TTC549 (cell line): ENCODE results near the gene ANP32B.

Source experiments
- FAIRE-seq: peaks from 2 replicates; lab custom pipeline; 2012; peaks lifted over from hg19 to GRCh38; lab: Jason Lieb, UNC

ANP32B gene

DNA sequence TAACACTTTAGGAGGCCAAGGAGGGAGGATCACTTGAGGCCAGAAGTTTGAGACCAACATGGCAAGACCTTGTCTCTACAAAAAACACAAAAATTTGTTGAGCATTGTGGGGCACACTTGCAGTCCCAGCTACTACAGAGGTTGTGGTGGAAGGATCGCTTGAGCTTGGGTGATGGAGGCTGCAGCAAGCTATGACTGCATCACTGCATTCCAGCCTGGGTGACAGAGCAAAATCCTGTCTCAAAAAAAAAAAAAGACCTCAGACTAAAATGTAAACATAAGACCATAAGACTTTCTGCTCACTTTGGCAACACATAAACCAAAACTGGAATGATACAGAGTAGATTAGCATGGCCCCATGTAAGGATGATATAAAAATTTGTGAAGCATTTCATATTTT is 48.8 kb downstream of the ANP32B start:
- no peak for FAIRE-seq

DNA sequence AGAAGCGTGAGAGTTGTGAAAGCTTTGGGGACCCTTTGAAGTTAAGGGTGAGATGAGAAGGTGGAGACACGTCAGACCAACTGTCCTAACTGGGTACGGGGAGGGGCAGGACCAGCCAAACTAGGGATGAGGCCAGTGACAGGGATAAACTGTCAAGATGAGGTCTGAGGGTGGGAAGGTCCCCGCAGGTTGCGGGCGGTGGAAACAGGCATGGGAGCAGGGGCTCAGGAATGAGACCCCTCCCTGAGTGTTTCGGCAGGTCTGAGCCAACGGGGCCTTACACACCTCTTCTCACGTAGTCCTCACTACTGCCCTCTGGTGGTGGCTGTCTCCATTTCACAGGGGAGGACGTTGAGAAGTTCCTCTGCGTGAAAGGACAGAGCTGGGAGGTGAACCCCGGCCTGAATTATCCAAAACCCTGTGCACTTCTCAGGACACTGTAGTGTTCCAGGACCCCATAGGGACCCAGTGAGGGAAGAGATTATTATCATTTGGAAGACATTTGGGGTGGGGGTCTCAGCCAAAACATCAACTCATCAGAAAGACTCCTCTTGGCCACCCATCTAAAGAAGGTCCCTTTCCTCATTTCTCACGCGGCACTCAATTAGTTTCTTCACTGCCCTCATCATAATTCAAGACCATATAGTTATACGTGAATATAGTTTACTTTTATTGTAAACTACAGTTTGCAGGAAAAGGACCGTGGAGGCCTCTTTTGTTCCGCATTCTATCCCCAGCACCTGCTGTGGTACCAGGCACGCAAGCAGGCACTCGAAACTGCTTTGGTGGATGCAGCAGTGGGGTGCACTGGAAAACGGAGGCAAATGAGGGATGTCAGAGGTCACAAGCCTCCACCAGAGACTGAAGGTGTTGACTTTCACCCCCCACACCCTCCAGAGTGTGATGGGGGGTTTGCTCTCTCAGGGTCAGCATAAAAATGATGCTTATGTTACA is 51.7 kb downstream of the ANP32B start:
- FAIRE-seq, result no peak

DNA sequence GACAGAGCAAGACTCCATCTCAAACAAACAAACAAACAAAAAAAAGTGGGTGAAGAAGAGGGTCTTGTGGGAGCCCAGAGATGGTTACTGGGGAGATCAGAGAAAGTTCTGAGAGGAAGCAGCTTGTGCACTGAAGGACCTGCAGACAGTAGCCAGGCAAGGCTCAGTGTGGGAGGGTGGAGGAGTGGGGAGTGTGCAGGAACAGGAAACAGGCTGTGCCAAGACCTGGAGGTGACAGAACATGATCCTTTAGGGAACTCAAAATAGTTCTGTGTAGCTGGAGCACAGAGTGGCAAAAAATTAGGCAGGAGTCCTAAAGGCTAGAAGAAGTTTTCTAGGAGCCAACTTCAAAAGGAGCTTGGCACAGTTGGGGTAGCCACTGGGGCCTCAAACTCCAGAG is 54.2 kb downstream of the ANP32B start:
- FAIRE-seq, result no peak

DNA sequence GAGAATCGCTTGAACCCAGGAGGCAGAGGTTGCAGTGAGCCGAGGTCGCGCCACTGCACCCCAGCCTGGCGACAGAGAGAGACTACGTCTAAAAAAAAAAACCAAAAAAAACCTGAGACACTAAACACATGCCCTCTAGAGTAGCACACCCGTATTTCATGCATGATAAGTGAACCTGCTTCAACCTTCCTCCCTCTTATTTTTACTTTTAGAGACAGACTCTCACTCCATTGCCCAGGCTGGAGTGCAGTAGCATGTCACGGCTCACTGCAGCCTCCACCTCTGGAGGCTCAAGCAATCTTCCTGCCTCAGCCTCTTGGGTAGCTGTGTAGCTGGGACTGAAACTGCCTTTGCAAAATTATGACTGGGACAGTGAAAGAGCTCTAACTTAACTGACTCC is 55.8 kb downstream of the ANP32B start:
- no peak for FAIRE-seq

DNA sequence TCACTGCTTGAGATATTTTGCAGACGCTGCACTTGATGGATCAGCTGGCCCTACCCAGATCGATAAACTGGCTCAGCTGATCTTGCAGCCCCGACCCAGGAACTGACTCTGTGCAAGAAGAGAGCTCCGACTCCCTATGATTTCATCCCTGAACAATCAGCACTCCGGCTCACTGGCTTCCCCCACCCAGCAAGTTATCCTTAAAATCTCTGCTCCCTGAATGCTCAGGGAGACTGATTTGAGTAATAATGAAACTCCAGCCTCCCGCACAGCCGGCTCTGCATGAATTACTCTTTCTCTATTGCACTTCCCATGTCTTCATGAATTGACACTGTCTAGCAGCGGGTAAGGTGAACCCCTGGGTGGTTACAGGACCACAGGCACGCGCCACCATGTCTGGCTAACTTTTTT is 56.5 kb downstream of the ANP32B start:
- no peak for FAIRE-seq

DNA sequence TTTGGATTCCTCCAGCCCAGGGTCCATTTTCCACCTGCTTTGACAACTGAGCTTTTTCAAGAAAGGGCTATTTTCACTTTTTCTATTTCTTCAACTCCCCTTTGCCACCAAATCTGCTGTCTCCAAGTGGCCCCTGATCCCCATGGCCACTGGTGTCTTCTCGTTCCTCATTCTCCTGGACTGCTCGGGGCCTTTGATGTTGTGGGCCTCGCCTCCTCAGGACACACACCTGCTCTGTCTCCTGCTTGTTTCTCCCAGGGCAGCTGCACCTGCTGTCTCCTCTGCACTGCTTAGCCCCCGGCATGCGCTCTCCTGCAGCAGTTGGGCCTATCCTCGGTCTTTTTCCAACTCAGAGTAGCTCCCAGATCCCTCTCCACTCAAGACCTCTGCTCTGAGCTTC is 57.1 kb downstream of the ANP32B start:
- FAIRE-seq, result no peak

DNA sequence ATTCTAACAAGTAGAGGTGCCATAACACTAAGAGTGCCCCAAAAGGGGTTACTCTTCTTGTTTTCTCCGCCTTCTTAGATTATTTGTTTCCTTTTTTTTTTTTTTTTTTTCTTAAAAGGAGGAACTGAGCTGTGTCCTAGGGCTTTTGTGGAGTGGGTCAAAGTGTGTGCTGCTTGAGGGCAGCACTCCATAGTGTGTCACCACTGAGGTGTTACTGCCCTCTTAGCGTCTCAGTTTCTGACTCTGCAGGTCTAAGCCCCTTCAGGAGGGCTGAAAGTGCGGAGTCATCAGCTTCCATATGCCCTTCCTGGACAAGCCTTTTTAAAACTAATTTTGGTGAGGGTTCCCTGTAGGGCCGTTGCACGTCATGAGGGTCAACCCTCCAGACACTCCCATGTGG is 60.8 kb downstream of the ANP32B start:
- FAIRE-seq, result no peak

DNA sequence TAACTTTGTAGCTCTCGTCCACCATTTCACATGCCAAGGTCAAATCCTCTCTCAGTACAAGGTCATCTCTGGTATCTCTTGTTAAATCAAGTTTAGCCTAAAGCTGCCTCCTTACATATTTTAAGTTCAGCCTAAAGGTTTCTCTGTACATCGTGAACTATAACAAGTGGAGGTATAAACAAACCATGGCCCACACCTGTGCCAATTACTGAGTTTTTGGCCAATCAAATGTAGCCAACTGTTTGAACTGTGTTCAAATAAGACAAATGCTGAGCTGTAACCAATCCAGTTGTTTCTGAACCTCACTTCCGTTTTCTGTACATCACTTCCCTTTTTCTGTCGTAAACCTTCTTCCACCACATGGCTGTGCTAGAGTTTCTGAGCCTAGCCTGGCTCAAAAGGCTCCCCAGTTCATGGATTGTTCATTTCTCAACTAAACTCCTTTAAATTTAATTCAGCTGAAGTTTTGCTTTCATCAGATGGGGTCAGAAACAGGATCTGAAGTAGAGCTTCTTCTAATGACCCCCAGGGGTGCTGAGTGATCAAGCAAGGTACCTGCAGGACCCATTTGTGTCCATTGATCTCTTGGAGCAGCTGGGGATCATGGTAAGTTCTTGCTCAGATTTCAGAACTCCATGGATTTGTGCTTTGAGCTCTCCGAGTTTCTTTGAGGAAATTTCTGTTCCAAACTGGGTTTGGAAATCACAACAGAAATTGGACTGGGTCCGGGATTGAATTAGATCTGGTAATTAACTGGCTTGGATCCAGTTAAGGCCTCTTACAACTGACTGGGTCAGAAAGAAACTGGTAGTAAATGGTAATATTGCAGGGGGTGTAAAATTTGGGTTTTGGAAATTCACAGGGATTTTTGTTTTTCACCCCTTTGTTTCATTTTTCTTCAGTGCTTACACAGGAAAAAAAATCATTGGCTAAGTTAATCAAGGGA is 62.4 kb downstream of the ANP32B start:
- FAIRE-seq, result no peak

DNA sequence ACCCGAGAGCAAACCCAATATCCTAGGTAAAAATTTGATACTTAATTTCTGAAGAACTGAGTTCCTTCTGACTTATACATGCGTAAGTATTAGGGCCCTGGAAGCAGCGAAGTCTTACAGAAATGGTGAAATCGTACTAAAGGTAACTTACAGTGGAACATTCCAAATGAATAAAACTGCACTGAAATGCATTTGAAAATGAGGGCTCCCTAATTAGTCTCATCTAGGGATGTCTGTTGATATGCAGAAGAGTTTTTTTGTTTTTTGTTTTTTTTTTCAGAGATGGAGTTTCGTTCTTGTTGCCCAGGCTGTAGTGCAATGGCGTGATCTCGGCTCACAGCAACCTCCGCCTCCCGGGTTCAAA is 63.0 kb downstream of the ANP32B start:
- FAIRE-seq, result no peak

DNA sequence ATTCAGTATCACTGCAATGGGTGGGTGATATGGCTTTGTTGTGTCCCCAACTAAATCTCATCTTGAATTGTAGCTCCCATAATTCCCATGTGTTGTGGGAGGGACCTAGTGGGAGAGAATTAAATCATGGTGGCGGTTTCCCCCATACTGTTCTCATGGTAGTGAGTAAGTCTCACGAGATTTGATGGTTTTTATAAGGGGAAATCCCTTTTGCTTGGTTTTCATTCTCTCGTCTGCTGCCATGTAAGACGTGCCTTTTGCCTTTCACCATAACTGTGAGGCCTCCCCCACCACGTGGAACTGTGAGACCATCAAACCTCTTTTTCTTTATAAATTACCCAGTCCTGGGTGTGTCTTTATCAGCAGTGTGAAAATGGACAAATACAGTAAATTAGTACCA is 63.9 kb downstream of the ANP32B start:
- no peak for FAIRE-seq

DNA sequence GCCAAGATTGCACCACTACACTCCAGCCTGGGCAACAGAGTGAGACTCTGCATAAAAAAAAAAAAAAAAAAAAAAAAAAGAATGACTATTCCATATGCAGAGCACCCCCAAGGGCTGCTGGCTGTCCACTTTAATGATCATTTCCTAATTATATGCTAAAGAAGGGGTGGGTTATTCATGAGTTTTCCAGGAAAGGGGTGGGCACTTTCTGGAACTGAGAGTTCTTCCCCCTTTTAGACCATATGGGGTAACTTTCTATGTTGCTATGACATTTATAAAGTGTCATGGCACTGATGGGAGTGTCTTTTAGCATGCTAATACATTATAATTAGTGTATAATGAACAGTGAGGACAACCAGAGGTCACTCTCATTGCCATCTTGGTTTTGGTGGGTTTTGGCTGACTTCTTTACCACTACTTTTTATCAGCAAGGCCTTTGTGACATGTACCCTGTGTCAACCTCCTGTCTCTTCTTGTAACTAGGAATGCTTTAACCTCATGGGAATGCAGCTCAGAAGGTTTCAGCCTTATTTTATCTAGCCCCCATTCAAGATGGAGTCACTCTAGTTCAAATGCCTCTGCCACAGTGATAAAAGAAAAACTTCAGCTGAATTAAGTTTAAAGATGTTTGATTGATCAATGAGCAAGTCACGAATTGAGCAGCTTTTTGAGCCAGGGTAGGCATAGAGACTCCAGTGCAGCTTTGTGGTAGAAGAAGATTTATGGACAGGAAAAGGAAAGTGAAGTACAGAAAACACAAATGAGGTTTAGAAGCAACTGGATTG is 66.3 kb downstream of the ANP32B start:
- no peak for FAIRE-seq

DNA sequence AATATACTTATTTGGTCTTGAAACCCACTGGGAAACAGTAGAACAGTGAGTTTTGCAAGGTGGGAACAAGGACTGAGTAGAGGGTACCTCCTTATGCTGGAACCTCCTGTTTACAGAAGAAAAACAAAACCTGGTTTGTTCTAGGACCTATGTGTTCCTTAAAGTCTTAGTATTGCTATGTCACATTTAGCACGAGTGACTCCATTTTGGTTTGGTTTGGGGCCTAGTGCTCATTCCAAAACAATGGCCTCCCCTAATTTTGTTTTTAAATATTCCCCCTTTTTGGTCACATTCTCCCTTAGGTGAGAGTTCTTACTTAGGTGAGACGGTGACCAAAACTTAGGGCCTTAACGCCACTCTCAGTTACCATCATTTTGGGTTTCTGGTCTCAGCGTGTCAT is 67.2 kb downstream of the ANP32B start:
- no peak for FAIRE-seq

DNA sequence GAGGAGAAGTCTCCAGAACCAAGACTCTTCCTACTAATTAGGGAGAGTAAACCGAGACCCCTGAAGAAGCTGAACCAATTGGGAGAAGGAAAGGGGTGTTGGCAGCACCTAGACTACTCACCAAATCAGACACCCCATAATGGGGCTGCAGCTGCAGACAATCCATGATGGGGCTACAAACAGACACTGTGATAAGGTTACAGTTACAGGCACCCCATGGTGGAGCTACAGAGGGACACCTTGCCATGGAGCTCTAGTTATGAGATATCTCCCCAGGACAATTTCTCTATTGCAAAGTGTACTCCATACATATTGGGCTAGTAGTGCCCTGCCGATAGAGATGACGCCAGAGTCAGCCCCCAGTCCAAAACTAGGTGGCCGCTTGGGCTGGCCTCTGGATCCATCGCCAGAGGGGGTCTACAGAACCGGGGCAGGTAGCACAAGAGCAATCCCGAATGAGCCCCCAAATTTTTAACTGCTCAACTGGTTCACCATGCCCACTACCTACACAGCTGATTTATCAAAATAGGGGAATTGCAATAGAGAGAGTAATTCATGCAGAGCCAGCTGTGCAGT is 71.3 kb downstream of the ANP32B start:
- FAIRE-seq, result no peak

DNA sequence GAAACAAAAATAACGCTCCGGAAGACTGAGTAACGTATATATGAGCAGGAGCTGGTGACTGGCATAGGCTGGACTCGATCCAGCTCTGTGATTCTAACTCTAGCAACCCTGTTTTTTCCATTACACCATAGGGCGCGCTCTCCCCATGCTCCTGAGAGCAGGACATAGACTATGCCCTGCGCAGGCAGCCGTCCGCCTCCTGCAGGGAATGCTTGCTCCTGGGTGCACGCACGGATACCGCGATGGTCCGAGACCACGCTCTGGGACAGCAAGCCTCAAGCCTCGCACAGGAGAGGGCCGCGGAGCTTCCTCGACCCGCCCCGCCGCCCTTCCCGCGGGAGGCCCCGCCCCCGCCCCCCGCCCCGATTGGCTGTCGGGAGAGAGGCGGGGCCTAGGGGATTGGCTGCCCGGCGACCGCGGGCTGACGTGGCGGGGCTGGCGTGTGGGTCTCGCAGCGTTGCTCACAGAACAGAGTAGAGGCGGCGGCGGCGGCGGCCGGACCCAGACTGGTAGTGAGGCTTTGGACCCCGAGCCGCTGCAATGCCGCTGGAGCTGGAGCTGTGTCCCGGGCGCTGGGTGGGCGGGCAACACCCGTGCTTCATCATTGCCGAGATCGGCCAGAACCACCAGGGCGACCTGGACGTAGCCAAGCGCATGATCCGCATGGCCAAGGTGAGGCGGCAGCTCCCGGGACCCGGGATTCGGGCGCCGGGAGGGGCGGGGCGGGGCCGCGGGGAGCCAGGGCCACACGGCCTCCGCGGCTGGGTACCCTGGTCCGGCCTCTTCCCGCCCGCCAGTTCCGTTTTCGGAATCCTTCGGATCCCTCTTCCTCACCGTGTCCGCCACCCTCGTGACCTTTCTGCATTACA is 73.4 kb downstream of the ANP32B start, which contains the start of gene NANS:
TSS of gene NANS (plus strand) at position 464 of the 869 bp plus-strand sequence. CDS start at position 541, 77 bp downstream.
- no peak for FAIRE-seq

DNA sequence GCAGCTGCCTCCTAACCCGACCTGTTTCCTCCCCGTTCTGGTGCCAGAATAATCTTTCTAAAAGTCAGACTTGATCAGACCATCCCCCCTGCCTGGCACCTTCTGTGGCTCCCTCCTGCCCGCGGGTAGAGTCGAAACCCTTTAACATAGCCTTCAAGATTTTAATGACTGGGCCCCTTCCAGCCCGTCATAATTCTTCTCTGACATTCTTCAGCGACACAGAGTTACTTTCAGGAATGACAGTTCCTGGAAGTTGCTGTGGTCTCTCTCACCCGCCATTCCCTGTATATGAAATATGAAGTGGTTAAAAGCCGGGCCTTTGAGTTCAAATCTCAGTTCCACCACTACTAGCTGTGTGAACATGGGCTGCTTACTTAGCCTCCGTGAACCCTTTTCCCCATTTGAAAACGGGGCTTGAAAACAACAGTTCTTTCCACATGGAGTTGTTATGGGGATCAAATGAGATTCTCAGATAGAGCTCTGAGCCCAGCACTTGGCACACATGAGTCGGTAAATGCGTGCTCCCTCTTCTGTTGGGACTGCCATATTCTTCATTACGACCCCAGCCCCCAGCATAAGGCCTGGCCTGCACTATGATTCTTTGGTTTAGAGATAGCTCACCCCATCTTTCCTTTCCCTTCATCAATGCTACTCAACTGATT is 74.1 kb downstream of the ANP32B start:
- no peak for FAIRE-seq

DNA sequence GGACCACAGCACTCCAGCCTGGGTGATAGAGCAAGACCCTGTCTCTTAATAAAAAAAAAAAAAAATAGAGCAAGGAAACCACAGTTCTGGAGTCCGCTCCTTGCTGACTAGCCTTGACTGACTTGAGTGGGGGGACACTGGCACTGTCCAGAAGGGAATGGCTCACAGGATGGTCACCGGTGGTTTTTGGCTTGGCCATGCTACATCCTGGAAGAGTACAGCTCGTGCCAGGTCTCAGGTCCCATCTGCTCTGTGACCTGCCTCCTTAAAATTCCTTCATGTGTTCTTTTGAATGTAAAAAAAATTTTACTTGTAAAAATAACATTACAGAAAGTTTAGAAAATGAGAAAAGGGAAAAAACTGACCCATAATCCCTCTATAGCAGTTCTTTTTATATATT is 79.0 kb downstream of the ANP32B start:
- no peak for FAIRE-seq

DNA sequence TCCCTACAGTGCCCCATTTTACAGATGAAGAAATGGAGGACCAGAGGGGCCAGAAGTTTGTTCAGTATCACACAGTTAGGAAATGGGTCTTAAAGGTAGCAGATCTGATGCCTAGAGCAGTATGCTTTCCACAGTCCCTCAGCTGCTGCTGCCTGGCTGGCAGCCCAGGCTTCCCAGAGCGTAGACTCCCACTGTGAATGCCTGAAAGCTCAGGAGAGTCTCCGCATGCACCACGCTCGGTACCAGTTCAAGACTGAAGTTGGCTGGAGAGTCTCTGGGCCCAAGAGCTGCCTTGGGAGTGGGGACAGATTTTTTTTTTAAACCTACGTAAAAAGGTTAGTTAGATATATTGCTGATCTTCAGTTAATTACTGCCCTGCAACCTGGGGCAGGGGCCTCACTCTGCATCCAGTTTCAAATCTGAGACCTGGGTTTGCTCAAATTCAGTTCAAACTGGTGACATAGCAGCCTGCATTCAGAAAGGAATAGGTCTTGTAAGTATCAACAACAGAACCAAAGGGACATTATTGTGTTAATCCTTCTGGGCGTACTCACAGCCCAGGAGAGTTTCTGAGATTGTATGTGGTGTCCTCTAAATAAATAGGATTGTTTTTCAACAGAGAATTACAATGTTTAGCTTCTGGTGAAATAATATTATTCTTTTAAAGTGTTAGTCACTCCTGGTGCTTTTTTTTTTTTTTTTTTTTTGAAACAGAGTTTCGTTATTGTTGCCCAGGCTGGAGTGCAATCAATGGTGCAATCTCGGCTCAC is 81.7 kb downstream of the ANP32B start:
- no peak for FAIRE-seq
